ENCODE data around the gene PLXNA1. TPM values are rescaled to one million over a fixed set of nuclear protein-coding genes. Genes with fewer than 3 reads are reported as not detected.

Gene PLXNA1
- polyA plus RNA-seq, 1 donor from 2014 or later = 65.6 TPM

- no peak overlapping the region for H3K27ac ChIP-seq (ENCODE audit: low read length)
- TF ChIP-seq RAD21 (conservative IDR thresholded peaks at IDR 0.05) (no peak), TAF1 (IDR thresholded peaks at IDR 0.05; ENCODE audit: low read depth) (no peak), SMC3 (conservative IDR thresholded peaks at IDR 0.05; ENCODE audit: poor library complexity) (no peak), EP300 (conservative IDR thresholded peaks at IDR 0.05; ENCODE audit: poor library complexity, severe bottlenecking) (no peak)
- TF ChIP-seq, protein P1, sequence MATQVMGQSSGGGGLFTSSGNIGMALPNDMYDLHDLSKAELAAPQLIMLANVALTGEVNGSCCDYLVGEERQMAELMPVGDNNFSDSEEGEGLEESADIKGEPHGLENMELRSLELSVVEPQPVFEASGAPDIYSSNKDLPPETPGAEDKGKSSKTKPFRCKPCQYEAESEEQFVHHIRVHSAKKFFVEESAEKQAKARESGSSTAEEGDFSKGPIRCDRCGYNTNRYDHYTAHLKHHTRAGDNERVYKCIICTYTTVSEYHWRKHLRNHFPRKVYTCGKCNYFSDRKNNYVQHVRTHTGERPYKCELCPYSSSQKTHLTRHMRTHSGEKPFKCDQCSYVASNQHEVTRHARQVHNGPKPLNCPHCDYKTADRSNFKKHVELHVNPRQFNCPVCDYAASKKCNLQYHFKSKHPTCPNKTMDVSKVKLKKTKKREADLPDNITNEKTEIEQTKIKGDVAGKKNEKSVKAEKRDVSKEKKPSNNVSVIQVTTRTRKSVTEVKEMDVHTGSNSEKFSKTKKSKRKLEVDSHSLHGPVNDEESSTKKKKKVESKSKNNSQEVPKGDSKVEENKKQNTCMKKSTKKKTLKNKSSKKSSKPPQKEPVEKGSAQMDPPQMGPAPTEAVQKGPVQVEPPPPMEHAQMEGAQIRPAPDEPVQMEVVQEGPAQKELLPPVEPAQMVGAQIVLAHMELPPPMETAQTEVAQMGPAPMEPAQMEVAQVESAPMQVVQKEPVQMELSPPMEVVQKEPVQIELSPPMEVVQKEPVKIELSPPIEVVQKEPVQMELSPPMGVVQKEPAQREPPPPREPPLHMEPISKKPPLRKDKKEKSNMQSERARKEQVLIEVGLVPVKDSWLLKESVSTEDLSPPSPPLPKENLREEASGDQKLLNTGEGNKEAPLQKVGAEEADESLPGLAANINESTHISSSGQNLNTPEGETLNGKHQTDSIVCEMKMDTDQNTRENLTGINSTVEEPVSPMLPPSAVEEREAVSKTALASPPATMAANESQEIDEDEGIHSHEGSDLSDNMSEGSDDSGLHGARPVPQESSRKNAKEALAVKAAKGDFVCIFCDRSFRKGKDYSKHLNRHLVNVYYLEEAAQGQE (IDR thresholded peaks at IDR 0.05; ENCODE audit: borderline replicate concordance) = no peak
These were observed 35.5 kb upstream of the PLXNA1 start for GRCh38 chr3:126947429-126947828.

DNA sequence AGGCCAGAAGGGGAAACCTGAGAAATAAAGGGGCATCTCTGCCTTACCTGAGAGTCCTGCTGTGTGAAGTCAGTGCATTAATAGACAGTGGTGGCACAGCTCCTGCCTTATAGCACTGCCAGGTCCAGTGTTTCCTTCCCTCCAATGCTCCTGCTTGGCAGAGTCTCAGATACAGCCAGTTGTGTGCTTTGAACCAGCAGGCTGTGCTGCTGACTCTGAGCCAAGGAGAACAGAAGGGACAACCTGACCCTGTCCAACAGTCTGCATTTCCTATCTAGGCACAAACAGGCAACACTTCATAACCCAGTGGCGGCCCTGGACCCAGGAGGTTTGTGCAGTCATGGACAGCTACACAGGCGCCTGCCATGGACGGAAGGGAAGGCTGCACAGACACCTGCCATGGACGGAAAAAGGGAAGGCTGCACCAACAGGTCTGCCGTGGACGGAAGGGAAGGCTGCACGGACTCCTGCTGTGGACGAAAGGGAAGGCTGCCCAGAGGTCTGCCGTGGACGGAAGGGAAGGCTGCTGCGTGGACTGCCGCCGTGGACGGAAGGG lies 33.9 kb upstream of the PLXNA1 start:
- no peaks in the 10 kb centered on the region for H3K79me2 ChIP-seq (replicated peaks; ENCODE audit: insufficient read depth, low read length)
- no peak for TF ChIP-seq EZH2 (IDR thresholded peaks at IDR 0.05; ENCODE audit: borderline replicate concordance, insufficient read depth, low read length, poor library complexity, severe bottlenecking)
- no peak for TF ChIP-seq TAF1 (IDR thresholded peaks at IDR 0.05; ENCODE audit: low read depth)
- TF ChIP-seq, protein P1 (IDR thresholded peaks at IDR 0.05; ENCODE audit: borderline replicate concordance) = no peak
- TF ChIP-seq RAD21 (conservative IDR thresholded peaks at IDR 0.05) = no peak
- TF ChIP-seq POLR2AphosphoS5 (IDR thresholded peaks at IDR 0.05) = no peak
- no peak for TF ChIP-seq MXI1 (conservative IDR thresholded peaks at IDR 0.05; ENCODE audit: poor library complexity, severe bottlenecking)
- TF ChIP-seq EP300 (conservative IDR thresholded peaks at IDR 0.05; ENCODE audit: poor library complexity, severe bottlenecking) = no peak
- TF ChIP-seq SMC3 (conservative IDR thresholded peaks at IDR 0.05; ENCODE audit: poor library complexity) = no peak
- TF ChIP-seq CTCF (IDR thresholded peaks at IDR 0.05; ENCODE audit: poor library complexity, severe bottlenecking) = no peak
- H3K4me2 ChIP-seq (ENCODE audit: low read length) = no peak overlapping the region
- no peak overlapping the region for H3K9ac ChIP-seq (ENCODE audit: low read length)
- no peaks in the 10 kb centered on the region for H3K9me3 ChIP-seq (ENCODE audit: low read length)
- H3K27ac ChIP-seq (ENCODE audit: low read length) = no peak overlapping the region
- H3K27me3 ChIP-seq (ENCODE audit: insufficient read depth, low read depth, low read length) = no peaks in the 10 kb centered on the region
- H3K36me3 ChIP-seq (ENCODE audit: insufficient read depth, low read length) = no peaks in the 10 kb centered on the region
- H3K4me3 ChIP-seq (ENCODE audit: low read length) = no peak overlapping the region
- H4K20me1 ChIP-seq (ENCODE audit: insufficient read depth) = no peaks in the 10 kb centered on the region
- H2AFZ ChIP-seq (ENCODE audit: low read depth, low read length) = no peak overlapping the region
- H3K9me2 ChIP-seq (ENCODE audit: insufficient read depth, low read length) = no peaks in the 10 kb centered on the region
- H3F3A ChIP-seq (ENCODE audit: insufficient read depth, low read length, poor library complexity, severe bottlenecking) = no peaks in the 10 kb centered on the region

More at GRCh38 chr3:126947429-126947828, 35.5 kb upstream of the PLXNA1 start:
- Histone ChIP-seq H2AFZ (ENCODE audit: low read depth, low read length) (no peak overlapping the region), H3F3A (ENCODE audit: insufficient read depth, low read length, poor library complexity, severe bottlenecking) (no peaks in the 10 kb centered on the region), H3K9ac (ENCODE audit: low read length) (no peak overlapping the region), H4K20me1 (ENCODE audit: insufficient read depth) (no peaks in the 10 kb centered on the region), H3K79me2 (replicated peaks; ENCODE audit: insufficient read depth, low read length) (no peaks in the 10 kb centered on the region), H3K4me2 (ENCODE audit: low read length) (no peak overlapping the region), H3K4me3 (ENCODE audit: low read length) (no peak overlapping the region), H3K36me3 (ENCODE audit: insufficient read depth, low read length) (no peaks in the 10 kb centered on the region), H3K9me3 (ENCODE audit: low read length) (no peaks in the 10 kb centered on the region), H3K9me2 (ENCODE audit: insufficient read depth, low read length) (no peaks in the 10 kb centered on the region), H3K27me3 (ENCODE audit: insufficient read depth, low read depth, low read length) (no peaks in the 10 kb centered on the region)
